Adrenal gland (tissue), 5 donors: Measurements from ENCODE around the gene NSD1.

Experiments used
- CTCF ChIP-seq, 6 experiments: fragments of 450-650 bp in 4 of 6; fragments of 200-600 bp in 2 of 6; sonication (generic) in 1 of 6; IDR thresholded peaks; 1 replicate in 5 of 6; 2 replicates in 1 of 6; pipeline versions ENCODE4 v1.5.1 to v1.8.0; 2016 to 2021; ENCODE audit warnings: antibody characterized with exemption in 6 of 6, mild to moderate bottlenecking in 2 of 6, moderate library complexity in 1 of 6
- POLR2A ChIP-seq, 2 donors: fragments of 450-650 bp; IDR thresholded peaks; one replicate each; pipeline ENCODE4 v1.6.1; 2017; ENCODE audit warnings: antibody characterized with exemption in 2 of 2, mild to moderate bottlenecking in 2 of 2, moderate library complexity in 1 of 2
- donor health status: DM: no; HTN: no; CAD: no.

- TF ChIP-seq CTCF (IDR thresholded peaks at IDR 0.05) (no peak), POLR2A (IDR thresholded peaks at IDR 0.05) (no peak)
Measured at GRCh38 chr5:177327539-177328522, 194.3 kb downstream of the NSD1 start.
